ENCODE results near the gene LRRC3. TPM values are rescaled to one million over a fixed set of nuclear protein-coding genes. Genes with fewer than 3 reads are reported as not detected.

LRRC3 gene
- total and polyA plus RNA-seq, 2 of the 4 experiments (the other 2 are of a cell fraction) = under 0.01 to 0.38 TPM

GRCh38 chr21:44478124-44478800 is 23.0 kb downstream of the LRRC3 start:
- H2BK20ac ChIP-seq (ENCODE audit: low read depth, low read length) = no peak overlapping the region
- H2BK5ac ChIP-seq (ENCODE audit: low read depth, low read length, poor library complexity, severe bottlenecking) = no peak overlapping the region
- H3K9me3 ChIP-seq (ENCODE audit: control insufficient read depth, insufficient read depth, low read length) = no peaks in the 10 kb centered on the region
- H3K4me2 ChIP-seq (ENCODE audit: low read depth, low read length) = no peak overlapping the region
- dilution Hi-C loops (cut with HindIII; ENCODE audit: low sequenced_read_pairs, unreplicated experiment) (no loop called here), in situ Hi-C loops (cut with MboI; ENCODE audit: low sequenced_read_pairs) (no loop called here), intact Hi-C loops (cut with micrococcal nuclease) (no loop called here)
- DNase-seq (no peak), ATAC-seq (ENCODE audit: low read depth) (no peak)
- ChIA-PET POLR2A (ENCODE audit: unreplicated experiment) (no interaction called here), CTCF (no interaction called here)
- no peak overlapping the region for H3K23ac ChIP-seq (ENCODE audit: low read depth, low read length)
- no peak overlapping the region for H2BK15ac ChIP-seq (ENCODE audit: low read depth, low read length)
- no peak overlapping the region for H4K91ac ChIP-seq (ENCODE audit: insufficient read depth, low read depth, low read length)
- H3K36me3 ChIP-seq (ENCODE audit: control insufficient read depth, insufficient read depth, low read length) = no peaks in the 10 kb centered on the region
- H3K4ac ChIP-seq (ENCODE audit: low read depth, low read length) = no peak overlapping the region
- no peak overlapping the region for H4K8ac ChIP-seq (ENCODE audit: low read depth in 2 of 2, low read length in 2 of 2)
- BruUV-seq (replicated peaks) = no TSS peak
- H2AK5ac ChIP-seq (ENCODE audit: low read depth, low read length) = no peak overlapping the region
- H4K20me1 ChIP-seq (ENCODE audit: insufficient read depth, low read length) = no peaks in the 10 kb centered on the region
- H3K9me1 ChIP-seq (ENCODE audit: insufficient read depth, low read length) = no peaks in the 10 kb centered on the region
- no peak overlapping the region for H3K9ac ChIP-seq (ENCODE audit: low read depth, low read length)
- WGBS, 2 experiments (ENCODE audit: extremely low coverage in 2 of 2, insufficient read length in 1 of 2) = 76% methylated on average over 10 of the region's 16 CpGs; no CpG with 5 or more reads in 1 of the 2 experiments
- H2BK120ac ChIP-seq (ENCODE audit: low read depth, low read length) = no peak overlapping the region
- H3K56ac ChIP-seq (ENCODE audit: extremely low read depth, insufficient read depth, low read length) = no peak overlapping the region
- H2AK9ac ChIP-seq (replicated peaks; ENCODE audit: low read depth, low read length, poor library complexity) = no peak overlapping the region
- no peaks in the 10 kb centered on the region for H3K79me1 ChIP-seq (ENCODE audit: low read depth in 1 of 2, low read length in 2 of 2)
- TF ChIP-seq CEBPB (IDR thresholded peaks at IDR 0.05; ENCODE audit: low read depth, low read length) (no peak), RFX5 (IDR thresholded peaks at IDR 0.05; ENCODE audit: low read depth, low read length) (no peak), FOS (IDR thresholded peaks at IDR 0.05; ENCODE audit: low read depth, low read length) (no peak), MXI1 (IDR thresholded peaks at IDR 0.05; ENCODE audit: borderline replicate concordance, low read depth, low read length) (no peak), RAD21 (IDR thresholded peaks at IDR 0.05; ENCODE audit: low read length) (no peak)
- H3K4me1 ChIP-seq (ENCODE audit: control insufficient read depth, insufficient read depth, low read length) = no peaks in the 10 kb centered on the region
- H3K14ac ChIP-seq (replicated peaks; ENCODE audit: low read depth, low read length) = no peak overlapping the region
- H3K27me3 ChIP-seq (ENCODE audit: control insufficient read depth, insufficient read depth, low read length) = peaks cover 12% of the 10 kb centered on the region
- no peak overlapping the region for H3K27ac ChIP-seq (ENCODE audit: insufficient read depth, low read length)
- no peak overlapping the region for H3K18ac ChIP-seq (ENCODE audit: low read depth, low read length)
- no peak overlapping the region for H4K5ac ChIP-seq (ENCODE audit: low read depth, low read length)
- no peak overlapping the region for H3K4me3 ChIP-seq (ENCODE audit: insufficient read depth, low read depth, low read length)
- no peak overlapping the region for H2AFZ ChIP-seq (replicated peaks; ENCODE audit: low read length, poor library complexity)

Measured in IMR-90 (cell line).